Rectal smooth muscle tissue (tissue), 1 donor: ENCODE data around the gene BCL2L12.

ENCODE experiments used
- H3K27ac ChIP-seq: one replicate; pipeline ENCODE4 v1.7.0; 2013; ENCODE audit warnings: low read depth, low read length, inconsistent platforms
- H3K27me3 ChIP-seq: one replicate; pipeline ENCODE4 v1.7.0; 2013; ENCODE audit warnings: low read length; ENCODE audit not compliant: control insufficient read depth, insufficient read depth
- H3K36me3 ChIP-seq: one replicate; pipeline ENCODE4 v1.7.0; 2013; ENCODE audit warnings: low read length; ENCODE audit not compliant: control insufficient read depth, insufficient read depth
- H3K4me1 ChIP-seq: one replicate; pipeline ENCODE4 v1.7.0; 2013; ENCODE audit warnings: low read length; ENCODE audit not compliant: control insufficient read depth, insufficient read depth
- H3K4me3 ChIP-seq: one replicate; pipeline ENCODE4 v1.7.0; 2013; ENCODE audit warnings: low read length
- H3K9ac ChIP-seq: one replicate; pipeline ENCODE4 v1.7.0; 2013; ENCODE audit warnings: low read length

Gene BCL2L12

DNA sequence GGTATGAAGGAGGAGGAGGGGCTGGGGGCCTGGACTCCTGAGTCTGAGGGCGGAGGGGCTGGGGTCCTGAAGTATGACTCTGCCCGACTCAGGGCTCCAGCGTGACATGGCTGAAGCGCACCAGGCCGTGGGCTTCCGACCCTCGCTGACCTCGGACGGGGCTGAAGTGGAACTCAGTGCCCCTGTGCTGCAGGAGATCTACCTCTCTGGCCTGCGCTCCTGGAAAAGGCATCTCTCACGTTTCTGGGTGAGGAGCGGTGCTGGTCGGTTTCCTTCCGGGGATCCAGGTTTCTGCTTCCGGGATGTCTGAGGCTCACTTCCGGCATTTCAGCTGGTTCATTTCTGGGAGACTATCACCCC lies 26.4 kb downstream of the BCL2L12 start:
- peaks cover 2% of the 10 kb centered on the region for H3K36me3 ChIP-seq
- no peak overlapping the region for H3K27ac ChIP-seq
- no peak overlapping the region for H3K4me3 ChIP-seq
- no peak overlapping the region for H3K9ac ChIP-seq
- peaks cover 7% of the 10 kb centered on the region for H3K4me1 ChIP-seq
- H3K27me3 ChIP-seq, result peaks cover 10% of the 10 kb centered on the region

DNA sequence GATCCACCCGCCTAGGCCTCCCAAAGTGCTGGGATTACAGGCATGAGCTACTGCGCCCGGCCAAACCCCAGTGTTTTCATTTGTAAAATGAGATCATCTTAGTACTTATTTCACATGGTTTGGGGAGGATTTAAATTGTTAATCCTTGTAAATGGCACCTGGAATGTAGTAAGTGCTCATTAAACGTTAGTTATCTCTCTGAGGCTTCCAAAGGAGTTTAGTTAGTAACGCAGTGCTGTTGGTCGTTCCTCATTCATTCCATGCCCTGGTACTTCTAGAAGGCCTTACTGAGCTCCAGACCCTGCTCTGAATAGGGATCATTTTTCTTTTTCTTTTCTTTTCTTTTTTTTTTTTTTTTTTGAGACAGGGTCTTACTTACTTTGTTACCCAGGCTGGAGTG lies 30.4 kb downstream of the BCL2L12 start:
- Histone ChIP-seq H3K4me3 (no peak overlapping the region), H3K9ac (no peak overlapping the region), H3K36me3 (no peaks in the 10 kb centered on the region), H3K4me1 (no peaks in the 10 kb centered on the region), H3K27ac (no peak overlapping the region), H3K27me3 (no peaks in the 10 kb centered on the region)

DNA sequence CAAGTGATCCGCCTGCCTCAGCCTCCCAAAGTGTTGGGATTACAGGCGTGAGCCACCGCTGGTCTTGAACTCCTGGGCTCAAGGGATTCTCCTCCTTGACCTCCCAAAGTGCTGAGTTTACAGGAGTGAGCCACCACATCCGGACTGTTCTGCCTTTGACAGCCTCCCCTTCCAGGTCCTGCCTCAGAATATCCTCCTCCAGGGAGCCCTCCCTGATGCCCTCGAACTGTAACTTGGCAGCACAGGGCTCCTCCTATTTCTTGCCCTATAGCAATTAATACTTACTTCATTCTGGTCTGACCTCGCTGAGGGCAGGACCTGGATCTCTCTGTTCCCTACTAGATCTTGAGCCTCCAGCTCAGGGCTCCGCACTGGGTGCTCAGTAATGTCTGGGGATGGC lies 31.1 kb downstream of the BCL2L12 start:
- no peak overlapping the region for H3K4me3 ChIP-seq
- no peaks in the 10 kb centered on the region for H3K36me3 ChIP-seq
- H3K9ac ChIP-seq, result no peak overlapping the region
- H3K27me3 ChIP-seq, result no peaks in the 10 kb centered on the region
- no peak overlapping the region for H3K27ac ChIP-seq
- no peaks in the 10 kb centered on the region for H3K4me1 ChIP-seq

DNA sequence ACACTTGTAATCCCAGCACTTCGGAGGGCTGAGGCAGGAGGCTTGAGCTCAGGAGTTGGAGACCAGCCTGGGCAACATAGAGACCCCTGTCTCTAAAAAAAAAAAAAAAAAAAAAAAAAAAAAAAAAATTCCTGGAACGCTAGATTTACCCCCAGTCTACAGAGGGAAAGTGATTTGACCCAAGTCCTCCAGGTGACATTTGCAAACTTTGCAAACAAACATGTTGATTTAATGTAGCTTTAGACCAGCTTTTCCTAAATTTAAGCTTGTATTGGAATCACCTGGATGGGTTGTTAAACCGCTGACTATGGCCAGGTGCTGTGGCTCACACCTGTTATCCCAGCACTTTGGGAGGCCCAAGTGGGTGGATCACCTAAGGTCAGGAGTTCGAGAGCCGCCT lies 33.6 kb downstream of the BCL2L12 start:
- Histone ChIP-seq H3K9ac (no peak overlapping the region), H3K36me3 (no peaks in the 10 kb centered on the region)

DNA sequence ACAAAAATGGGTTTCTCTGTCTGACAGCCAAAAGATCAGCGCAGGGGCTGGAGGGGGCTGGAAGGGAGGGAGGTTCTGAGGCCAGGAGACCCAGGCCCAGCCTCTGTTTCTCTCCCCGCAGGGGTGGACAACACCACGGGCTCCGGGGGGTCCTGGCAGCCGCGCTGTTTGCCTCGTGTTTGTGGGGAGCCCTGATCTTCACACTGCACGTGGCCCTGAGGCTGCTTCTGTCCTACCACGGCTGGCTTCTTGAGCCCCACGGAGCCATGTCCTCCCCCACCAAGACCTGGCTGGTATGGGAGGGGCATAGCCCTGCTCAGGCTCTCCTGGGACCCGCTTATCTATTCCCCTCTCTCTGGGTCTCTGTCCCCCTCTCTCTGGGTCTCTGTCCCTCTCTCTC lies 34.8 kb downstream of the BCL2L12 start:
- no peak overlapping the region for H3K9ac ChIP-seq
- no peak overlapping the region for H3K27ac ChIP-seq
- no peaks in the 10 kb centered on the region for H3K36me3 ChIP-seq
- H3K4me1 ChIP-seq, result no peaks in the 10 kb centered on the region
- no peaks in the 10 kb centered on the region for H3K27me3 ChIP-seq
- H3K4me3 ChIP-seq, result no peak overlapping the region

More for the DNA sequence above, 33.6 kb downstream of the BCL2L12 start:
- no peak overlapping the region for H3K27ac ChIP-seq
- no peak overlapping the region for H3K4me3 ChIP-seq
- no peaks in the 10 kb centered on the region for H3K27me3 ChIP-seq
- H3K4me1 ChIP-seq, result no peaks in the 10 kb centered on the region

DNA sequence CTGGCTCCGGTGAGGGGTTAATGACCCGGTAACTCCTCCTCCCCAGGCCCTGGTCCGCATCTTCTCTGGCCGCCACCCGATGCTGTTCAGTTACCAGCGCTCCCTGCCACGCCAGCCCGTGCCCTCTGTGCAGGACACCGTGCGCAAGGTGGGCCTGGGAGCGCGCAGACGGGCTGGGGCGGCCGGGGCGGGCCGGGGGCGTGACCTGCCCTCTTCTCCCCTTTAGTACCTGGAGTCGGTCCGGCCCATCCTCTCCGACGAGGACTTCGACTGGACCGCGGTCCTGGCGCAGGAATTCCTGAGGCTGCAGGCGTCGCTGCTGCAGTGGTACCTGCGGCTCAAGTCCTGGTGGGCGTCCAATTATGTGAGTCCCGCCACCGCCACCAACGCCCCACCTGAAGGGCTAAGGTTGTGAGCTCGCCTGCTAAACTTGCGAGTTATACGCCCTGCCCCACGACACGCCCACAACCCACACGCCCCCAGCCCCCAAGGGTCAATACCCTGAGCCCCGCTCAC lies 35.6 kb downstream of the BCL2L12 start:
- Histone ChIP-seq H3K36me3 (no peaks in the 10 kb centered on the region), H3K27me3 (no peaks in the 10 kb centered on the region), H3K4me3 (no peak overlapping the region), H3K27ac (no peak overlapping the region), H3K4me1 (no peaks in the 10 kb centered on the region), H3K9ac (no peak overlapping the region)

DNA sequence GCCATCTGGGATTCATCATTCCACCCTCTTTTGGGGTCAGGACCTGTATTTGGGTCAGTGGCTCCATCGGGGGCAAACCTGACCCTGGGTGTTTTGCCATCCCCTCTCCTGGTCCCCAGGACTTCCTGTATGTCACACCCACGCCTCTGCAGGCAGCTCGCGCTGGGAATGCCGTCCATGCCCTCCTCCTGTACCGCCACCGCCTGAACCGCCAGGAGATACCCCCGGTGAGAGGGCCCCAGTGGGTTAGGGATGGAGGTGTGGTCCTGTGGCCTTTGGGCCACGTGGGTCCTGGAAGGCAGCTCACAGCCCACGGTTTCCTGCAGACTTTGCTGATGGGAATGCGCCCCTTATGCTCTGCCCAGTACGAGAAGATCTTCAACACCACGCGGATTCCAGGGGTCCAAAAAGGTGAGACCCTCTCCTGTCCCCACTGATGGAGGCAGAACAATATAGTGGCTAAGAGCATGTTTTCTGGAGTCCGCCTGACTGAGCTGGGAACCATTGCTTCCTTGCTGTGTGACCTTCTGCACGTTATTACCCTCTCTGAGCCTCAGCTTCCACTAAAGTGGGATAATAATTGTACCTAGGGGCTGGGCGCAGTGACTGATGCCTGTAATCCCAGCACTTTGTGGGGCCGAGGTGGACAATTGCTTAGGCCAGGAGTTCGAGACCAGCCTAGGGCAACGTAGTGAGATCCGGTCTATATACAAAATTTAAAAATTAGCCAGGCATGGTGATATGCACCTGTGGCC lies 39.3 kb downstream of the BCL2L12 start:
- H3K4me1 ChIP-seq, result no peaks in the 10 kb centered on the region
- no peak overlapping the region for H3K9ac ChIP-seq

DNA sequence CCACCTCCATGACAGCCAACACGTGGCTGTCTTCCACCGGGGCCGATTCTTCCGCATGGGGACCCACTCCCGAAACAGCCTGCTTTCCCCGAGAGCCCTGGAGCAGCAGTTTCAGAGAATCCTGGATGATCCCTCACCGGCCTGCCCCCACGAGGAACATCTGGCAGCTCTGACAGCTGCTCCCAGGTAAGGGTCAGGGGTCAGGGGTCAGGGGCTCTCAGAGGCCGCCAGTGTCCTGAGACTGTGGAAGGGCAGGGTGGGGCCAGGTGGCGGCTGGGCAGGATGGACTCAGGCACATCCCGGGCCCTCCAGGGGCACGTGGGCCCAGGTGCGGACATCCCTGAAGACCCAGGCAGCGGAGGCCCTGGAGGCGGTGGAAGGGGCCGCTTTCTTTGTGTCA lies 40.2 kb downstream of the BCL2L12 start:
- no peaks in the 10 kb centered on the region for H3K27me3 ChIP-seq

More for the DNA sequence above, 39.3 kb downstream of the BCL2L12 start:
- H3K27me3 ChIP-seq, result no peaks in the 10 kb centered on the region
- H3K36me3 ChIP-seq, result no peaks in the 10 kb centered on the region
- no peak overlapping the region for H3K27ac ChIP-seq
- no peak overlapping the region for H3K4me3 ChIP-seq

DNA sequence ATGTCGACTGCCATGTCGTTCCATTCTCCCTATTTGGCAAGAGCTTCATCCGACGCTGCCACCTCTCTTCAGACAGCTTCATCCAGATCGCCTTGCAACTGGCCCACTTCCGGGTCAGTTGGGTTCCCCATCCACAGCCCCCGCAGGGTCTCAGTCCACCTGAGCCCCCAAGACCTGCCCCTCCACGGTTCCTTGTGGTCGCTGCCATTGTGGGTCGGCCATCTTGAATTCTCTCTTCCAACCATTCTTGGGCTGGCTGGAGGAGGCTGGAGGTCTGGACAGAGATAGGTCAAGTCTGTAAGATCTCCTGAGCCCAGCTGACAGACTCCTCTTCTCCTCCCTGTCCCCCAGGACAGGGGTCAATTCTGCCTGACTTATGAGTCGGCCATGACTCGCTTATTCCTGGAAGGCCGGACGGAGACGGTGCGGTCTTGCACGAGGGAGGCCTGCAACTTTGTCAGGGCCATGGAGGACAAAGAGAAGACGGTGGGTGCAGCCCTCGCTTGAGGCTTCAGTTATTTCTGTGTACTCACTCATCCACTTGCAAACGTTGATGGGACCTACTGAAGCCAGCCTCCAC lies 44.7 kb downstream of the BCL2L12 start:
- Histone ChIP-seq H3K36me3 (no peaks in the 10 kb centered on the region), H3K27me3 (no peaks in the 10 kb centered on the region), H3K4me1 (no peaks in the 10 kb centered on the region), H3K27ac (no peak overlapping the region), H3K9ac (no peak overlapping the region), H3K4me3 (no peak overlapping the region)

More for the DNA sequence above, 40.2 kb downstream of the BCL2L12 start:
- no peak overlapping the region for H3K4me3 ChIP-seq
- no peaks in the 10 kb centered on the region for H3K4me1 ChIP-seq
- H3K27ac ChIP-seq, result no peak overlapping the region
- no peaks in the 10 kb centered on the region for H3K36me3 ChIP-seq
- H3K9ac ChIP-seq, result no peak overlapping the region

DNA sequence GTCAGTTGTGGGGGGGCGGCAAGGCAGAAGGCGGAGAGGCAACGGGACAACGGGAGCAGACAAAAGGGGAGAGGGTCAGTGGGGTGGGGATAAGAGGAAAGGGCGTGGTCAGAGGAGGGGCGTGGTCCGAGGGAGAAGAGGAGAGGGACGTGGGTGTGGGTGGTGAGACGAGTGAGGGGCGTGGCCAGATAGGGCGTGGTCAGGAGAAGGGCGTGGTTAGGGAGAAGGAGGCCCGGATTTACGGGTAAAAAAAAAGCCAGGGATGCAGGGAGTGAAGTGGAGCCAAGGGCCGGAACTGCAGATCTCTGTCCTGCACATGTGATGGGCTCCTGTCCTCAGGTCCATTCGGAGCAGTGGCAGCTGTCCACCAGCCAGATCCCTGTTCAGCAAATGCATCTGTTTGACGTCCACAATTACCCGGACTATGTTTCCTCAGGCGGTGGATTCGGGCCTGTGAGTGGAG lies 46.7 kb downstream of the BCL2L12 start:
- H3K9ac ChIP-seq, result no peak overlapping the region
- no peak overlapping the region for H3K4me3 ChIP-seq
- H3K36me3 ChIP-seq, result no peaks in the 10 kb centered on the region
- no peaks in the 10 kb centered on the region for H3K4me1 ChIP-seq
- no peaks in the 10 kb centered on the region for H3K27me3 ChIP-seq
- no peak overlapping the region for H3K27ac ChIP-seq

DNA sequence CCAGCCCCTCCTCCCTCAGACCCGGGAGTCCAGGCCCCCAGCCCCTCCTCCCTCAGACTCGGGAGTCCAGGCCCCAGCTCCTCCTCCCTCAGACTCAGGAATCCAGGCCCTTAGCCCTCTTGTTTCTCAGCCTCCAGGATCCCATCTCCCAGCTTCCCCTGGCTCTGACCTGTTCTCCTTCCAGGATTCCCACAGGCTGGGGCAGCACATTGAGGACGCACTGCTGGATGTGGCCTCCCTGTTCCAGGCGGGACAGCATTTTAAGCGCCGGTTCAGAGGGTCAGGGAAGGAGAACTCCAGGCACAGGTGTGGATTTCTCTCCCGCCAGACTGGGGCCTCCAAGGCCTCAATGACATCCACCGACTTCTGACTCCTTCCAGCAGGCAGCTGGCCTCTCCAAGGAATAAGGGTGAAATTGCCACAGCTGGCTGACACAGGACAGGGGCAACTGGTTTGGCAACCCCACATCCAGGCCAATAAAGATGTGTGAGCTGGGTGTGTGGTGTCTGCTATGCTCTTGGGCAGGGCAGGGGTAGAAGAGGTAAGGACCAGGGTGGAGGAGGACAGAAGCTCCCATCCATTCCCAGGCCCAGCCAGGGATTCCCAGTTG lies 47.6 kb downstream of the BCL2L12 start:
- no peaks in the 10 kb centered on the region for H3K4me1 ChIP-seq
- H3K9ac ChIP-seq, result no peak overlapping the region
- no peaks in the 10 kb centered on the region for H3K27me3 ChIP-seq
- H3K27ac ChIP-seq, result no peak overlapping the region
- H3K36me3 ChIP-seq, result no peaks in the 10 kb centered on the region
- H3K4me3 ChIP-seq, result no peak overlapping the region

DNA sequence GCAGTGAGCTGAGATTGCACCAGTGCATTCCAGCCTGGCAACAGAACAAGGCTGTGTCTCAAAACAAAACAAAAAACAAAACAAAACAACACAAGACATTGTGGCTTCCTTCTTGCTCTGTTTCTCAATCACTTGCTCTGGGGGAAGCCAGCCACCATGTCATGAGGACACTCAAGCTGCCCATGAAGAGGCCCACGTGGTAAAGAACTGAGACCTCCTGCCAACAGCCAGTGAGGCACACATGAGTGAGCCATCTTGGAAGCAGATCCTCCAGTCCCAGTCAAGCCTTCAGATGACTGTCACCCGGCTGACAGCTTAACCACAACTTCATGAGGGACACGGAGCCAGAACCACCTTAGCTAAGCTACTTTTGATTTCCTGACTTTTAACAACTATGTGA lies 50.4 kb downstream of the BCL2L12 start:
- no peak overlapping the region for H3K9ac ChIP-seq

More for the DNA sequence above, 50.4 kb downstream of the BCL2L12 start:
- no peaks in the 10 kb centered on the region for H3K36me3 ChIP-seq
- no peaks in the 10 kb centered on the region for H3K4me1 ChIP-seq
- H3K27me3 ChIP-seq, result no peaks in the 10 kb centered on the region
- H3K4me3 ChIP-seq, result no peak overlapping the region
- H3K27ac ChIP-seq, result no peak overlapping the region
